Osteoblast (primary cell): ENCODE results near the gene EXOC2. TPM values are rescaled to one million over a fixed set of nuclear protein-coding genes. Genes with fewer than 3 reads are reported as not detected.

Experiments
- DNase-seq: peaks from one replicate; pipeline ENCODE4 v3.0.0; 2011; ENCODE audit warnings: low spot score, mixed read lengths; ENCODE audit not compliant: insufficient read length; ENCODE audit errors: missing footprints
- H2AFZ ChIP-seq: 2 replicates; pipeline ENCODE4 v1.6.0; 2011; ENCODE audit warnings: mild to moderate bottlenecking, low read length
- H3K27ac ChIP-seq: 2 replicates; pipeline ENCODE4 v1.5.1; 2011; ENCODE audit warnings: mild to moderate bottlenecking, low read depth, low read length, moderate library complexity
- H3K27me3 ChIP-seq: 2 replicates; pipeline ENCODE4 v1.6.0; 2012; ENCODE audit warnings: mild to moderate bottlenecking, control low read depth, inconsistent platforms, low read length, moderate library complexity; ENCODE audit not compliant: insufficient read depth
- H3K36me3 ChIP-seq: 2 replicates; pipeline ENCODE4 v1.5.1; 2011; ENCODE audit warnings: mild to moderate bottlenecking, low read length, control low read depth, moderate library complexity; ENCODE audit not compliant: insufficient read depth
- H3K4me1 ChIP-seq: 2 replicates; pipeline ENCODE4 v1.5.1; 2011; ENCODE audit warnings: mild to moderate bottlenecking, low read length, control low read depth, moderate library complexity; ENCODE audit not compliant: insufficient read depth
- H3K4me2 ChIP-seq: 2 replicates; pipeline ENCODE4 v1.6.0; 2011; ENCODE audit warnings: mild to moderate bottlenecking, low read length; ENCODE audit not compliant: insufficient read depth
- H3K4me3 ChIP-seq: fragments of 200-600 bp; sonication (generic); 3 replicates; pipeline ENCODE4 v1.5.1; 2012; ENCODE audit warnings: mild to moderate bottlenecking, low read length, inconsistent platforms; ENCODE audit not compliant: insufficient read depth
- H3K79me2 ChIP-seq: 2 replicates; pipeline ENCODE4 v1.6.0; 2012; ENCODE audit warnings: mild to moderate bottlenecking, low read length, control low read depth, inconsistent platforms; ENCODE audit not compliant: insufficient read depth
- H3K9me3 ChIP-seq: 2 replicates; pipeline ENCODE4 v1.5.1; 2011; ENCODE audit warnings: low read depth, low read length, control low read depth
- H4K20me1 ChIP-seq: 2 replicates; pipeline ENCODE4 v1.6.0; 2012; ENCODE audit warnings: mild to moderate bottlenecking, low read length, control low read depth; ENCODE audit not compliant: insufficient read depth
- CTCF ChIP-seq: IDR thresholded peaks from 2 replicates; pipeline ENCODE4 v1.5.1; 2011; ENCODE audit warnings: mild to moderate bottlenecking, low read depth, low read length, moderate library complexity; ENCODE audit errors: extremely low read depth
- total RNA-seq: library from RNA; depleted of rRNA; stranded (reverse); fragments of >200 nt; gene quantifications from 2 replicates; pipeline ENCODE4 v1.2.3, GENCODE V29; 2012

The EXOC2 gene
- total RNA-seq, 1 donor: 19.5 TPM

- no peak for DNase-seq
- H3K27ac ChIP-seq: no peak overlapping the region
- H3K4me2 ChIP-seq: no peak overlapping the region
- H3K36me3 ChIP-seq: peaks cover 13% of the 10 kb centered on the region
- no peak overlapping the region for H3K4me3 ChIP-seq
- peak overlapping the region; percentile 51 for H2AFZ ChIP-seq
- no peaks in the 10 kb centered on the region for H3K4me1 ChIP-seq
- H4K20me1 ChIP-seq: no peaks in the 10 kb centered on the region
- H3K79me2 ChIP-seq: no peaks in the 10 kb centered on the region
- TF ChIP-seq CTCF: no peak
- no peaks in the 10 kb centered on the region for H3K9me3 ChIP-seq
- no peaks in the 10 kb centered on the region for H3K27me3 ChIP-seq
These were observed 194.1 kb downstream of the EXOC2 start for GRCh38 chr6:498795-499231.

- Histone ChIP-seq H3K4me1 (no peaks in the 10 kb centered on the region), H3K27ac (no peak overlapping the region), H3K4me2 (no peak overlapping the region), H3K79me2 (no peaks in the 10 kb centered on the region), H3K4me3 (no peak overlapping the region), H3K9me3 (no peaks in the 10 kb centered on the region), H3K27me3 (no peaks in the 10 kb centered on the region), H2AFZ (no peak overlapping the region), H3K36me3 (peaks cover 13% of the 10 kb centered on the region), H4K20me1 (no peaks in the 10 kb centered on the region)
- TF ChIP-seq CTCF: no peak
- DNase-seq: no peak
These were observed 195.7 kb downstream of the EXOC2 start for GRCh38 chr6:497258-497657.

GRCh38 chr6:496649-497048 lies 196.3 kb downstream of the EXOC2 start:
- Histone ChIP-seq H3K79me2 (no peaks in the 10 kb centered on the region), H3K27me3 (no peaks in the 10 kb centered on the region), H4K20me1 (no peaks in the 10 kb centered on the region), H3K9me3 (no peaks in the 10 kb centered on the region), H3K27ac (no peak overlapping the region), H2AFZ (no peak overlapping the region), H3K4me3 (no peak overlapping the region), H3K4me2 (no peak overlapping the region), H3K36me3 (peaks cover 13% of the 10 kb centered on the region), H3K4me1 (no peaks in the 10 kb centered on the region)
- no peak for DNase-seq
- TF ChIP-seq CTCF: no peak

GRCh38 chr6:494394-494793 lies 198.5 kb downstream of the EXOC2 start:
- no peak for DNase-seq

More at GRCh38 chr6:494394-494793, 198.5 kb downstream of the EXOC2 start:
- no peak for TF ChIP-seq CTCF
- Histone ChIP-seq H3K4me3 (no peak overlapping the region), H3K9me3 (no peaks in the 10 kb centered on the region), H4K20me1 (no peaks in the 10 kb centered on the region), H3K27ac (no peak overlapping the region), H3K4me2 (no peak overlapping the region), H2AFZ (no peak overlapping the region), H3K79me2 (no peaks in the 10 kb centered on the region), H3K36me3 (peaks cover 13% of the 10 kb centered on the region), H3K27me3 (no peaks in the 10 kb centered on the region), H3K4me1 (no peaks in the 10 kb centered on the region)
